GM03348 (cell line): Measurements from ENCODE around the gene RS1.

ENCODE experiments used
- DNase-seq: peaks from one replicate; pipeline ENCODE4 v3.0.0; 2012; ENCODE audit warnings: low spot score

Gene RS1

GRCh38 chrX:18598413-18598812 lies 73.5 kb downstream of the RS1 start:
- DNase-seq, result no peak

DNA sequence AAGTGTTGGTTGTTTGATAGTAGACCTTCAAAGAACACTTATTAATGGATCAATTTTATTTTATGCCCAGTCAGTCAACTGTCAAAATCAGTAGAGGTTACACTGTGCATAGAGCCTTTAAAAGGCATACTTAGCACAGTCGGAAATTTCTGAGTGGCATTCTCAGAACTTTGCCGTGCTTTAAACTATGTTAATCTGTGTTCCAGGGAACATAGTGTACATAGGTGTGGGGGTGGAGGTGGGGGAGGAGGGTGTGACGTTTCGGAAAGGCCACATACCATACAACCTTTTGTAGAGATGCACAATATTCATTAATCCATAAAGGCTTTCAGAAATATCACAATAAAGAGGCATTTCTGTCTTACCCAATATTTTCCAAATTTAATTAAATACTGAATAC lies 75.8 kb downstream of the RS1 start:
- no peak for DNase-seq

DNA sequence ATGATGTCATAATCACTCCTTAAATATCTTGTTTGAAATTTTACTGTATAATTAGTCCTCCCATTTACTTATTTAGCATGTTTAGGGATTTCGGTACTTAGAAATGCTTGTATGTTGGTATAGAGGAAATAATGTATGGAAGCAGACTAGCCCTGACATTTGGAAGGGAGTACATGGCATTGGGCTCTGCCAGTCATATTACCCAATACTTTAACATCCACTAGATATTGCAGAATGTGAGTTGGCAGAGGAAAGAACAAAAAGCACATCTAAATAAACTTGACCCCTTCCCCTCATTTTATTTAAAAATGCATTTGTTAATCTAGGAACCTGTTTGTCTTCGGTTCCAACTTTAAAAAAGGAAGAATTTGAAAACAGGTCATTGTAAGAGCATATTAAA lies 77.8 kb downstream of the RS1 start:
- no peak for DNase-seq

DNA sequence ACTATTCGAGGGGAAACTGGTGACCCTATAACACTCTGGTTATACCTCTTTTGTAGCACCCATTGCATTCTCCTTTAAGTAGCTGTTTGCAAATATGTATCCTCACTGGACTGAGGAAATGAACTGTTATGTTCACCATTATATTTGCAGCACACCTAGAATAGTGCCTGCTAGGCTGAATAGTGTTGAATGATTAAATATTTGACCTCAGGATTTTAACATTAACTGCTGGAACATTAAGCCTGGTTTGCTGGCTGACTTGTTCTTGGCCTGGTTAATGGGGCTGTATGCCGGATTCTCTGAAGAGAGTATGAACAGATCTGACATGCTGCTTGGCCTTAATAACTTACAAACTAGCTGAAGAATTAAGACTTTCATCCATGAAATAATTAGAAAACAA lies 80.1 kb downstream of the RS1 start:
- DNase-seq, result no peak
